HFF-Myc (cell line): ENCODE results near the gene NPAS2.

Source experiments
- DNase-seq: peaks from one replicate; pipeline ENCODE4 v3.0.0-alpha.2; 2011; ENCODE audit warnings: low read depth; ENCODE audit errors: extremely low read depth
- H3K4me3 ChIP-seq: replicated peaks from 2 replicates; pipeline ENCODE4 v1.5.1; 2011; ENCODE audit warnings: low read depth, mild to moderate bottlenecking, control low read depth, low read length
- TF ChIP-seq, protein P1 (sequence below): IDR thresholded peaks from 2 replicates; pipeline ENCODE4 v1.5.1; 2012; ENCODE audit warnings: mild to moderate bottlenecking, low read depth, low read length, control low read depth; ENCODE audit errors: missing control alignments

Gene NPAS2

GRCh38 chr2:100834221-100834620 is 14.3 kb downstream of the NPAS2 start:
- no peak overlapping the region for H3K4me3 ChIP-seq
- TF ChIP-seq, protein P1, sequence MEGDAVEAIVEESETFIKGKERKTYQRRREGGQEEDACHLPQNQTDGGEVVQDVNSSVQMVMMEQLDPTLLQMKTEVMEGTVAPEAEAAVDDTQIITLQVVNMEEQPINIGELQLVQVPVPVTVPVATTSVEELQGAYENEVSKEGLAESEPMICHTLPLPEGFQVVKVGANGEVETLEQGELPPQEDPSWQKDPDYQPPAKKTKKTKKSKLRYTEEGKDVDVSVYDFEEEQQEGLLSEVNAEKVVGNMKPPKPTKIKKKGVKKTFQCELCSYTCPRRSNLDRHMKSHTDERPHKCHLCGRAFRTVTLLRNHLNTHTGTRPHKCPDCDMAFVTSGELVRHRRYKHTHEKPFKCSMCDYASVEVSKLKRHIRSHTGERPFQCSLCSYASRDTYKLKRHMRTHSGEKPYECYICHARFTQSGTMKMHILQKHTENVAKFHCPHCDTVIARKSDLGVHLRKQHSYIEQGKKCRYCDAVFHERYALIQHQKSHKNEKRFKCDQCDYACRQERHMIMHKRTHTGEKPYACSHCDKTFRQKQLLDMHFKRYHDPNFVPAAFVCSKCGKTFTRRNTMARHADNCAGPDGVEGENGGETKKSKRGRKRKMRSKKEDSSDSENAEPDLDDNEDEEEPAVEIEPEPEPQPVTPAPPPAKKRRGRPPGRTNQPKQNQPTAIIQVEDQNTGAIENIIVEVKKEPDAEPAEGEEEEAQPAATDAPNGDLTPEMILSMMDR: no peak
- no peak for DNase-seq

DNA sequence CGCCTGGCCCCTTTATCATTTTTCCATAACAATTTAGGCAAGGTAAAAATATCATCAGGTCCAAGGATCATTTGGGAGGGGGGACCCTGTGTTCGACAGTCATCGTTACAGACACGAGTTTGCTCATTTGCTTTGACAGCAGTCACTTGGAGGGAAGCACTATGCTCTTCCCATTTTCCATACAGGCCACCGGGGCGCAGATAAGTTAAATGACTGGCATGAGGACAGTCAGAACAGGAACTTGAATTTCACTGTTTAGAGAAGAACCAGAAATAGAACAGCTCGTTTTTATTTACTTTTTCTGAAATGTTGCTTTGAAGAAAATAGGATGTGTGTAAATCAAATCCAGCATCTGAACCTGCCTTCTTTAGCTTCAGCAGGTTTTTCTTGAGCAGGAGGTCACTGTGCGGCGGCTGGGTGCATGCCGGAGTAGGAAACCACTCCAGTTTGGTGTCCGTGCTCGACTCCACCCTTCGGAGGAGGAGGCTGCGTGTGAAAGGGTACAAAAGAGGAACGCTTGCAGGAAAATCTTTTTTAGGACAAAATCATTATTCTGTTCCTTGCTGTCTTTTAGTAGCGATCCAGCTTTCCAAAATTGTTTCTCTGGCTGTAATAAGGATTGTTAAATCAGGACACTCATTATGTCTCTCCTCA is 15.2 kb downstream of the NPAS2 start:
- no peak overlapping the region for H3K4me3 ChIP-seq
- TF ChIP-seq, protein P1: no peak

GRCh38 chr2:100840519-100840918 is 20.6 kb downstream of the NPAS2 start:
- no peak for DNase-seq
- no peak overlapping the region for H3K4me3 ChIP-seq
- TF ChIP-seq, protein P1: no peak

More for the DNA sequence above, 15.2 kb downstream of the NPAS2 start:
- DNase-seq: no peak

GRCh38 chr2:100842241-100842922 is 22.4 kb downstream of the NPAS2 start:
- TF ChIP-seq, protein P1: no peak
- no peak for DNase-seq
- H3K4me3 ChIP-seq: no peak overlapping the region

GRCh38 chr2:100844514-100844913 is 24.6 kb downstream of the NPAS2 start:
- TF ChIP-seq, protein P1: no peak
- H3K4me3 ChIP-seq: no peak overlapping the region
- no peak for DNase-seq

GRCh38 chr2:100845141-100845991 is 25.4 kb downstream of the NPAS2 start:
- no peak for DNase-seq
- no peak overlapping the region for H3K4me3 ChIP-seq

More at GRCh38 chr2:100845141-100845991, 25.4 kb downstream of the NPAS2 start:
- TF ChIP-seq, protein P1: no peak
